ENCODE results near the gene NLGN4Y. TPM values are rescaled to one million over a fixed set of nuclear protein-coding genes. Genes with fewer than 3 reads are reported as not detected.

The NLGN4Y gene
- total RNA-seq, 6 donors from 2014 or later: 4.4 to 8.4 (median 5.0) TPM; not detected in 3

DNA sequence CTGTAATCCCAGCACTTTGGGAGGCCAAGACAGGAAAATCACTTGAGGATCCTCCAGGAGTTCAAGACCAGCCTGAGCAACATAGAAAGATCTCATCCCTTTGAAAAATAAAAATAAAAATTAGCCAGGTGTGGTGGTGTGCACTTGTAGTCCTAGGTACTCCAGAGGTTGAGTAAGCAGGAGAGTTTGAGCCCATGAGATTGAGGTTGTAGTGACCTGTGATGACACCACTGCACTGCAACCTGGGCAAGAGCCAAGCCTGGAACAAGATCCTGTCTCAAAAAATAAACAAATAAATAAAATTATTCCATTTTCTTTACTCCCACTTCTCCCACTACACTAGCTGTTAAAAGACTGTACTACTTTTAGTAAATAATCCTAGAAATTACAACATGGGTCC is 231.2 kb downstream of the NLGN4Y start:
- no peaks in the 10 kb centered on the region for H3K36me3 ChIP-seq
- no peaks in the 10 kb centered on the region for H3K27me3 ChIP-seq
- no peaks in the 10 kb centered on the region for H3K9me3 ChIP-seq
- no peaks in the 10 kb centered on the region for H3K4me1 ChIP-seq
- H3K27ac ChIP-seq: no peak overlapping the region
- no peak overlapping the region for H3K4me3 ChIP-seq
- no peak for DNase-seq
- no peak for TF ChIP-seq POLR2AphosphoS5 (IDR thresholded peaks at IDR 0.05)
- TF ChIP-seq POLR2A (IDR thresholded peaks at IDR 0.05): no peak
- no peak for TF ChIP-seq EP300 (IDR thresholded peaks at IDR 0.05)
- TF ChIP-seq, protein P1, sequence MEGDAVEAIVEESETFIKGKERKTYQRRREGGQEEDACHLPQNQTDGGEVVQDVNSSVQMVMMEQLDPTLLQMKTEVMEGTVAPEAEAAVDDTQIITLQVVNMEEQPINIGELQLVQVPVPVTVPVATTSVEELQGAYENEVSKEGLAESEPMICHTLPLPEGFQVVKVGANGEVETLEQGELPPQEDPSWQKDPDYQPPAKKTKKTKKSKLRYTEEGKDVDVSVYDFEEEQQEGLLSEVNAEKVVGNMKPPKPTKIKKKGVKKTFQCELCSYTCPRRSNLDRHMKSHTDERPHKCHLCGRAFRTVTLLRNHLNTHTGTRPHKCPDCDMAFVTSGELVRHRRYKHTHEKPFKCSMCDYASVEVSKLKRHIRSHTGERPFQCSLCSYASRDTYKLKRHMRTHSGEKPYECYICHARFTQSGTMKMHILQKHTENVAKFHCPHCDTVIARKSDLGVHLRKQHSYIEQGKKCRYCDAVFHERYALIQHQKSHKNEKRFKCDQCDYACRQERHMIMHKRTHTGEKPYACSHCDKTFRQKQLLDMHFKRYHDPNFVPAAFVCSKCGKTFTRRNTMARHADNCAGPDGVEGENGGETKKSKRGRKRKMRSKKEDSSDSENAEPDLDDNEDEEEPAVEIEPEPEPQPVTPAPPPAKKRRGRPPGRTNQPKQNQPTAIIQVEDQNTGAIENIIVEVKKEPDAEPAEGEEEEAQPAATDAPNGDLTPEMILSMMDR (IDR thresholded peaks at IDR 0.05): no peak
- ATAC-seq (ENCODE audit: low FRiP score in 2 of 2): no peak

DNA sequence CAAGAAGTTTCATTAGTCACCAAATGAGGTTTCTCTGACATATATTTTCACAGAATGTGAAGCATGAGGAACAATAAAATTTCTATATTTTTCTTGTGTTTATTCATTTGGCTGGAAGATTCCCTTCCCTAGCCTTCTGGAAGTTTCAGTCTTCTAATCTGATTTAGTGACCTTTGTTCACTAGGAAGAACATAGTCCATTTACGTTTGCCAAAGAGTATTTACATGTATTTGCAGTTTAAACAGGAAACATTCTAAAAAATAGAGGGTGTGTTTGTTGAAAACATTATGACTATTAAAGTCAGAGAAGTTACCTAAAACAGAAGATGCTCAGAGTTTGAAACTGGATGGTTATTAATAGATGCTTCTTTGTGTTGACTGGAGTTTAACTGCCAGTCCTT is 238.6 kb downstream of the NLGN4Y start:
- ATAC-seq (ENCODE audit: low FRiP score in 2 of 2) (no peak), DNase-seq (no peak)
- H3K27ac ChIP-seq: no peak overlapping the region
- H3K4me3 ChIP-seq: no peak overlapping the region
- TF ChIP-seq EP300 (IDR thresholded peaks at IDR 0.05) (no peak), POLR2AphosphoS5 (IDR thresholded peaks at IDR 0.05) (no peak), POLR2A (IDR thresholded peaks at IDR 0.05) (no peak)
- TF ChIP-seq, protein P1 (IDR thresholded peaks at IDR 0.05): no peak
- H3K4me1 ChIP-seq: no peaks in the 10 kb centered on the region
- WGBS, 2 donors: 48% methylated on average over 1 of the region's 1 CpG; no CpG with 5 or more reads in 1 of the 2 donors
- H3K36me3 ChIP-seq: no peaks in the 10 kb centered on the region
- no peaks in the 10 kb centered on the region for H3K27me3 ChIP-seq
- H3K9me3 ChIP-seq: no peaks in the 10 kb centered on the region

DNA sequence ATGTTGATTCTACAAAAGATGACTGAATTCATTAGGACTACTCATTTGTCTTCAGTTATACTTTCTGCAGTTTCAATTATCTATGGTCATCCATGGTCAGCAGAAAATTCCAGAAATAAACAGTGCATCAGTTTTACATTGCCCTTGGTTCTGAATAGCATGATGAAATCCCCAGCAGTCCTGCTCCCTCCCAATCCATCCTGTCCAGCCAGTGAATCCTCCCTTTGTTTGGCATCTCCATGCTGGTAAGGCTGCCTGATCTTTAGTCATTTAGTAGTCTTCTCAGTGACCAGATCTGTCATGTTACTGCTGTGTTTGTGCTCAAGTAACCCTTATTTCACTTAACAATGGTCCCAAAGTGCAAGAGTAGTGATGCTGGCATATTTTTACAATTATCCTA is 239.3 kb downstream of the NLGN4Y start:
- Histone ChIP-seq H3K27me3 (no peaks in the 10 kb centered on the region), H3K9me3 (no peaks in the 10 kb centered on the region), H3K36me3 (no peaks in the 10 kb centered on the region), H3K4me1 (no peaks in the 10 kb centered on the region), H3K4me3 (no peak overlapping the region), H3K27ac (no peak overlapping the region)
- ATAC-seq (ENCODE audit: low FRiP score in 2 of 2) (no peak), DNase-seq (no peak)
- TF ChIP-seq, protein P1 (IDR thresholded peaks at IDR 0.05): no peak
- TF ChIP-seq POLR2AphosphoS5 (IDR thresholded peaks at IDR 0.05) (no peak), POLR2A (IDR thresholded peaks at IDR 0.05) (no peak), EP300 (IDR thresholded peaks at IDR 0.05) (no peak)

DNA sequence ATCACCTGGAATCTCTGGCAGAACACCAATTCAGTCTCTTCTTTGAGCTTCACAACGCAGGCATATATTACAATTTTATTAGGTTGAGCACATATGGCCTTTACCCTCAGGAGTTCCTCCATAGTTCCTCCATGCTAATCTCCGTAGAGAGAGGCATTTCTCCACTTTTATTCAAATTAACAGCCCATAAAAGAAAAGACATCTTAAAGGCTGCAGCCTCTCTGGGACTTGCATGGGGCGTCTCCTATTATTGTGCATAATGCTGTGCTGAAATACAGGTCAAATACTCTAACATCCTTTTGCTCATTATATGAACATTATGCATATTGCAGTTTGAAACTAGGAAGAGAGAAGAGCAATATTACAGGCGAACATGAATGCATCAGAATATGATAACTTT is 253.9 kb downstream of the NLGN4Y start:
- H3K27ac ChIP-seq: no peak overlapping the region
- no peaks in the 10 kb centered on the region for H3K36me3 ChIP-seq
- H3K4me1 ChIP-seq: no peaks in the 10 kb centered on the region
- TF ChIP-seq, protein P1 (IDR thresholded peaks at IDR 0.05): no peak
- TF ChIP-seq POLR2A (IDR thresholded peaks at IDR 0.05) (no peak), EP300 (IDR thresholded peaks at IDR 0.05) (no peak), POLR2AphosphoS5 (IDR thresholded peaks at IDR 0.05) (no peak)
- 88% methylated on average over 4 of the region's 4 CpGs; no CpG with 5 or more reads in 1 of the 2 donors for WGBS, 2 donors
- no peaks in the 10 kb centered on the region for H3K27me3 ChIP-seq
- no peak overlapping the region for H3K4me3 ChIP-seq
- DNase-seq (no peak), ATAC-seq (ENCODE audit: low FRiP score in 2 of 2) (no peak)
- H3K9me3 ChIP-seq: no peaks in the 10 kb centered on the region

DNA sequence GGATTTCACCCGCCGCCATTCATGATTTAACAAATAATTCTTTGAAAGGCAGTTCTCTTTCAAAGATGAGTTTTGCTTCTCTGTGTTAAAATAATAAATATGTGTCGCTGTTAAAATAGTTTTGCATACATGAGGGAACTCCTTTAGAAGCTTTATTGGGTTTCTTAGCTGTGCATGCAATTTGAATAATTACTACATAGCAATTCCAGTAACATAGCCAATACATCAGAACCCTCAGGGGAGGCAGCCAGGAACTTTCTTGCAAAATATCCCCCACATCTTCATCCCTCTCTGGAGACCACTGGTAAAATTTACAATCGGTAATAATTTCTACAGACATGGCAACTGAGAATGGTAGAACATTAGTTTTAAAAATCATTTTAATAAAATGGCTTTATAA is 268.8 kb downstream of the NLGN4Y start:
- Histone ChIP-seq H3K36me3 (no peaks in the 10 kb centered on the region), H3K4me3 (no peak overlapping the region), H3K27me3 (no peaks in the 10 kb centered on the region), H3K4me1 (no peaks in the 10 kb centered on the region), H3K27ac (no peak overlapping the region), H3K9me3 (no peaks in the 10 kb centered on the region)
- WGBS, 2 donors: 97% methylated on average over 4 of the region's 4 CpGs; no CpG with 5 or more reads in 1 of the 2 donors
- ATAC-seq (ENCODE audit: low FRiP score in 2 of 2) (no peak), DNase-seq (no peak)
- TF ChIP-seq, protein P1 (IDR thresholded peaks at IDR 0.05): no peak
- TF ChIP-seq EP300 (IDR thresholded peaks at IDR 0.05) (no peak), POLR2A (IDR thresholded peaks at IDR 0.05) (no peak), POLR2AphosphoS5 (IDR thresholded peaks at IDR 0.05) (no peak)

All from upper lobe of left lung (tissue), 6 donors.